A549 (cell line): ENCODE data around the gene TMEM30A.

Experiments
- ESRRA ChIP-seq: fragments of 150-350 bp; IDR thresholded peaks from 2 replicates; pipeline ENCODE4 v1.6.1; 2014; ENCODE audit warnings: mild to moderate bottlenecking, low read length, borderline replicate concordance
- HDAC2 ChIP-seq: fragments of 200-600 bp; sonication (generic); IDR thresholded peaks from 2 replicates; pipeline ENCODE4 v1.6.1; 2016
- POLR2A ChIP-seq: IDR thresholded peaks from 2 replicates; pipeline ENCODE4 v1.6.1; 2012; ENCODE audit warnings: mild to moderate bottlenecking, low read length
- POLR2AphosphoS2 ChIP-seq: conservative IDR thresholded peaks from 2 replicates; pipeline ENCODE4 v1.6.1; 2012; ENCODE audit warnings: low read length, improper control_type of control experiment, inconsistent platforms
- RAD21 ChIP-seq, 2 experiments: fragments of >200 bp in 1 of 2; sonication (Bioruptor Twin) in 1 of 2; formaldehyde crosslinking in 1 of 2; IDR thresholded peaks in 1 of 2; conservative IDR thresholded peaks in 1 of 2; 2 replicates in 1 of 2; 3 replicates in 1 of 2; pipeline ENCODE4 v1.6.1; 2012 to 2018; ENCODE audit warnings: inconsistent platforms in 1 of 2
- RCOR1 ChIP-seq: fragments of 150-350 bp; IDR thresholded peaks from 2 replicates; pipeline ENCODE4 v1.6.1; 2014; ENCODE audit warnings: antibody characterized with exemption, low read length, low read depth
- TFCP2L1 ChIP-seq: fragments of 250-450 bp; sonication (Bioruptor Pico); IDR thresholded peaks from 2 replicates; pipeline ENCODE4 v1.5.0; 2021; ENCODE audit warnings: mild to moderate bottlenecking
- TF ChIP-seq, protein P1 (sequence below): fragments of 150-350 bp; IDR thresholded peaks from 2 replicates; pipeline ENCODE4 v1.6.1; 2014; ENCODE audit warnings: low read depth, mild to moderate bottlenecking, low read length
- TF ChIP-seq, protein P2 (sequence below): fragments of >200 bp; sonication (Bioruptor Twin); formaldehyde crosslinking; IDR thresholded peaks from 3 replicates; pipeline ENCODE4 v1.5.1; 2016
- TF ChIP-seq, protein P3 (sequence below): IDR thresholded peaks from 2 replicates; pipeline ENCODE4 v1.6.1; 2012
- TF ChIP-seq, protein P4 (sequence below): IDR thresholded peaks from 2 replicates; pipeline ENCODE4 v1.6.1; 2012

DNA sequence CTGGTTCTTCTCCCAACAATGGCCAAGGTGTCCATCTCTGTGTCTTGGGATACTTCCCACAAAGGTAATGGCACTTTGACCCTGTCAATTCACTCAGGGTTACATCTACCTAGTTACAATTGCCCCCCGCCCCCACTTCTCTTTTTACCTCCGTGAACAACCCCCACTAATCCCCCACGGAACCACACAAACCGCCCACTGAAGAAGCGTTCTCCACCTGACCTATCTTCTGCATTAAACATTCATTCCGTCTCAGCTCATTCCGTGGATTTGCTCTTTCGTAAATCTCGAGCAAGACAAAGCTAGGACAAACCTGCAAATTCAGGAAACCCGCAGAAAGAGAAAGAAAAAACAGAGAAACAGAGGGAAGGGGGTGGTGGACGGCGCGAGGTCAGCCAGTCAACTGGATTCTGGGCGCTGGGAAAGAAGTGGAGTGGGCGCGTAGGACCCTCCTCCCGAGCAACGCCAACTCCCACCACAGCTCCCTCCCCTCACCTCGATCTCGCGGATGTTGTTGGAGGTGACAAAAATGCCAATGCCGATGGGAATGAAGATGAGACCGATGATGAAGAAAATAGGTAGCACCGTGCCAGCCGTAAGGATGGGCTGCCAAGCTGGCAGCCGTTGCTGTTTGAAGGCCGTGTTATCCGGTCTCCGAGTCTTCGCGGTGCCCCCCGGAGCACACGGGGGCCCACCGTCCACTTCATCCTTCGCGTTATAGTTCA is 523 bp downstream of the TMEM30A start:
- TF ChIP-seq, protein P1, sequence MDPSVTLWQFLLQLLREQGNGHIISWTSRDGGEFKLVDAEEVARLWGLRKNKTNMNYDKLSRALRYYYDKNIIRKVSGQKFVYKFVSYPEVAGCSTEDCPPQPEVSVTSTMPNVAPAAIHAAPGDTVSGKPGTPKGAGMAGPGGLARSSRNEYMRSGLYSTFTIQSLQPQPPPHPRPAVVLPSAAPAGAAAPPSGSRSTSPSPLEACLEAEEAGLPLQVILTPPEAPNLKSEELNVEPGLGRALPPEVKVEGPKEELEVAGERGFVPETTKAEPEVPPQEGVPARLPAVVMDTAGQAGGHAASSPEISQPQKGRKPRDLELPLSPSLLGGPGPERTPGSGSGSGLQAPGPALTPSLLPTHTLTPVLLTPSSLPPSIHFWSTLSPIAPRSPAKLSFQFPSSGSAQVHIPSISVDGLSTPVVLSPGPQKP: no peak
- TF ChIP-seq RCOR1 (no peak), ESRRA (no peak), POLR2A (no peak), RAD21 (conservative IDR thresholded peaks at IDR 0.05 in 1 of 2, IDR thresholded peaks at IDR 0.05 in 1 of 2) (no peak), HDAC2 (no peak), POLR2AphosphoS2 (no peak), TFCP2L1 (CRISPR knock-in tag) (no peak)
- TF ChIP-seq, protein P2, sequence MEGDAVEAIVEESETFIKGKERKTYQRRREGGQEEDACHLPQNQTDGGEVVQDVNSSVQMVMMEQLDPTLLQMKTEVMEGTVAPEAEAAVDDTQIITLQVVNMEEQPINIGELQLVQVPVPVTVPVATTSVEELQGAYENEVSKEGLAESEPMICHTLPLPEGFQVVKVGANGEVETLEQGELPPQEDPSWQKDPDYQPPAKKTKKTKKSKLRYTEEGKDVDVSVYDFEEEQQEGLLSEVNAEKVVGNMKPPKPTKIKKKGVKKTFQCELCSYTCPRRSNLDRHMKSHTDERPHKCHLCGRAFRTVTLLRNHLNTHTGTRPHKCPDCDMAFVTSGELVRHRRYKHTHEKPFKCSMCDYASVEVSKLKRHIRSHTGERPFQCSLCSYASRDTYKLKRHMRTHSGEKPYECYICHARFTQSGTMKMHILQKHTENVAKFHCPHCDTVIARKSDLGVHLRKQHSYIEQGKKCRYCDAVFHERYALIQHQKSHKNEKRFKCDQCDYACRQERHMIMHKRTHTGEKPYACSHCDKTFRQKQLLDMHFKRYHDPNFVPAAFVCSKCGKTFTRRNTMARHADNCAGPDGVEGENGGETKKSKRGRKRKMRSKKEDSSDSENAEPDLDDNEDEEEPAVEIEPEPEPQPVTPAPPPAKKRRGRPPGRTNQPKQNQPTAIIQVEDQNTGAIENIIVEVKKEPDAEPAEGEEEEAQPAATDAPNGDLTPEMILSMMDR: no peak
- TF ChIP-seq, protein P3, sequence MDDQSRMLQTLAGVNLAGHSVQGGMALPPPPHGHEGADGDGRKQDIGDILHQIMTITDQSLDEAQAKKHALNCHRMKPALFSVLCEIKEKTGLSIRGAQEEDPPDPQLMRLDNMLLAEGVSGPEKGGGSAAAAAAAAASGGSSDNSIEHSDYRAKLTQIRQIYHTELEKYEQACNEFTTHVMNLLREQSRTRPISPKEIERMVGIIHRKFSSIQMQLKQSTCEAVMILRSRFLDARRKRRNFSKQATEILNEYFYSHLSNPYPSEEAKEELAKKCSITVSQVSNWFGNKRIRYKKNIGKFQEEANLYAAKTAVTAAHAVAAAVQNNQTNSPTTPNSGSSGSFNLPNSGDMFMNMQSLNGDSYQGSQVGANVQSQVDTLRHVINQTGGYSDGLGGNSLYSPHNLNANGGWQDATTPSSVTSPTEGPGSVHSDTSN: no peak
- TF ChIP-seq, protein P4, sequence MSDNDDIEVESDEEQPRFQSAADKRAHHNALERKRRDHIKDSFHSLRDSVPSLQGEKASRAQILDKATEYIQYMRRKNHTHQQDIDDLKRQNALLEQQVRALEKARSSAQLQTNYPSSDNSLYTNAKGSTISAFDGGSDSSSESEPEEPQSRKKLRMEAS: no peak
